AG09309 (cell line): ENCODE data around the gene MX2.

Experiments
- DNase-seq: peaks from one replicate; pipeline ENCODE4 v3.0.0-alpha.2; 2010; ENCODE audit warnings: low read depth
- H3K4me3 ChIP-seq: 2 replicates; pipeline ENCODE4 v1.5.1; 2011; ENCODE audit warnings: mild to moderate bottlenecking, low read depth, low read length, moderate library complexity; ENCODE audit not compliant: control insufficient read depth
- CTCF ChIP-seq: IDR thresholded peaks from 2 replicates; pipeline ENCODE4 v1.5.1; 2011; ENCODE audit warnings: mild to moderate bottlenecking, low read depth, low read length, inconsistent platforms; ENCODE audit not compliant: insufficient read depth, control insufficient read depth; ENCODE audit errors: missing control alignments

MX2 gene

DNA sequence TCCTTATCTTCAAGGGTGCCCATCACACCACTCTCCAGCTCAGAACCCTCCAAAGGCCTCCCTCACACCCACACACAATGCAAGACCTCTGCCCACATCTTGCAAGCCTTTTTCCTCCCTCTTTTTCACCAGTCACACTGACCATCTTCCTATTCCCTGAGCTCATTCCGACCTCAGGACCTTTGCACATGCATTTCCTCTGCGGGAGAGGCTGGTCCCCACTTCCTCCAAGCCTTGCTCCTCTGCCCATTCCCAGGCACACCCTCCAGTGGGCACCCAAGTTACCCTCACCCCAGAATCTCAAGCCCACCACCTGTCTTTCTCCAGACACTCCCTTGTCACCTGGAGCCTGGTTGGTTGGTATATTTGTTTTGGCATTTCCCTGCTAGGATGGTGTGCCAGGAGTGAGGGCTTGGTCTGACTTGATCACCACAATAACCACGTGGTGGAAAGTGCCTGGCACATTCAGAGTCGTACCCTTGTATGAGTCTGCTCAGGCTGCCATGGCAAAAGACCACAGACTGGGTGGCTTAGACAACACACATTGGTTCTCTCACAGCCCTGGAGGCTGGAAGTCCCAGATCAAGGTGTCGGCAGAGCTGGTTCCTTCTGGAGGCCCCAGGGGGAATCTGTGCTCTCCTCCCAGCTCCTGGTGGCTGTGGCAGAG, 13.2 kb downstream of the MX2 start:
- no peak for DNase-seq

DNA sequence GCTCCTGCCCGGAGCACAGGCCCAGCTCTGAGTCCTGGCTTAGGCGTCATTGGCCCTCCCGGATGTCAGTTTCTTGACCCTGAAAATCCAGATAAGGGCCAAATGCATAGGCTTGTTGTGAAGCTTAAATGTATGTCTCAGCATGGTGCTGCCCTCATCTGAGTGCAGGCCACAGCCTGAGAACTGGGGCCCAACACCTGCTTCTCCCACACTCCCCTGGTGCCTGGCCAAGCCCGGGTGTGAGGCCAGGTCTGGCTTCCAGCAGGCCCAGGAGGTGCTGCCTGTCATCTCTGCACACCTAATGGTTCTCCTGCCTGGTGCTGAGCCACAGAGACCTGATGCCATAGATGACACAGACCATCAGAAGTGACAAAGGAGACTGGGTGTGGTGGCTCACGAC, 14.0 kb downstream of the MX2 start:
- DNase-seq = no peak
- H3K4me3 ChIP-seq = no peak overlapping the region
- TF ChIP-seq CTCF = no peak

More for the DNA sequence above, 13.2 kb downstream of the MX2 start:
- TF ChIP-seq CTCF = no peak
- H3K4me3 ChIP-seq = no peak overlapping the region

DNA sequence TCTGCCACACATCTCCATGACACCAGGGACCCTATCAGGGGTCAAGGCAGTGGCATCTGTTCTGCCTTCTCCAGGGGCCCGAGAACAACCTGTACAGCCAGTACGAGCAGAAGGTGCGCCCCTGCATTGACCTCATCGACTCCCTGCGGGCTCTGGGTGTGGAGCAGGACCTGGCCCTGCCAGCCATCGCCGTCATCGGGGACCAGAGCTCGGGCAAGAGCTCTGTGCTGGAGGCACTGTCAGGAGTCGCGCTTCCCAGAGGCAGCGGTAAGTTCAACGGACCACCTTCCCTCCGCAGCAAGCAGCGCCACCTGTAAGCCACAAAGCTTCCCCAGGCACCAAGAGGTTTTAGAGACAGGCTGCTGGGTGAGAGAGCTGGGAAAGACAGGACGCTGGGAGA, 15.9 kb downstream of the MX2 start:
- DNase-seq = no peak
- no peak for TF ChIP-seq CTCF
- no peak overlapping the region for H3K4me3 ChIP-seq

DNA sequence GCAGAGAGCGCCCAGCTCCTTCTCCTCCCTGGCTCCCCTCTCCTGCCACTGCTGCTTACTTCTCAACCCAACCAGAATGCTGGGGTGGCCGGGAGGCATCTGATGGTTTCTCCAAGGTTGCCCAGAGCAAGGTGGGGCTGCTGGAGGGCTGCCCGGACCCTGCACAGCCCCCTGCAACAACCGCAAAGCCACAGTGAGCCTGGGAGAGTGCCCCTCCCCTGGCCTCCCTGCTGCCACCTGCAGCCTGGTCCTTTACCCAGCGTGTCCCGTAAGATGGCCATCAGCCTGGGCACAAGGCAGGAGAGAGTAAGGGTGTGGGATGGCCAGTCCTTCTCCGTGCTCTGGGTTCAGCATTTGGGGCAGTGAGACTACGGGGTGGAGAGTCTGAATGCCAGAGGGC, 17.0 kb downstream of the MX2 start:
- no peak overlapping the region for H3K4me3 ChIP-seq
- TF ChIP-seq CTCF = peak; percentile 4
- no peak for DNase-seq

DNA sequence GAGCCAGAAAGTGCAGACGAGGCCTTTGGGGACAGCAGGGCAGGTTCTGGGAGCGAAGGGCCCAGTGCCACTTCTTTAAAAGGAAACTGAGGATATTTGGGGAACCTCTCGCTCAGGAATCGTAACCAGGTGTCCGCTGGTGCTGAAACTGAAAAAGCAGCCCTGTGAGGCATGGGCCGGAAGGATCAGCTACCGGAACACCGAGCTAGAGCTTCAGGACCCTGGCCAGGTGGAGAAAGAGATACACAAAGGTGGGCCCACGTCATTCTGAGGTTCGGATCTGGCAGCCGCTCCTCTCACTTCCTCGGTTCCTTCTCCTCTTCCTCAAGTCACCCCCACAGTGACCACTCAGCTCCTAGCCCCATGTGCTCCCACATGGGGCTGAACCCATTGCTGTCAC, 18.1 kb downstream of the MX2 start:
- DNase-seq = no peak
- TF ChIP-seq CTCF = no peak
- H3K4me3 ChIP-seq = no peak overlapping the region

GRCh38 chr21:41381731-41382130, 19.9 kb downstream of the MX2 start:
- no peak for DNase-seq
- no peak overlapping the region for H3K4me3 ChIP-seq
- no peak for TF ChIP-seq CTCF
